ENCODE results near the gene TNFSF4.

The TNFSF4 gene

DNA sequence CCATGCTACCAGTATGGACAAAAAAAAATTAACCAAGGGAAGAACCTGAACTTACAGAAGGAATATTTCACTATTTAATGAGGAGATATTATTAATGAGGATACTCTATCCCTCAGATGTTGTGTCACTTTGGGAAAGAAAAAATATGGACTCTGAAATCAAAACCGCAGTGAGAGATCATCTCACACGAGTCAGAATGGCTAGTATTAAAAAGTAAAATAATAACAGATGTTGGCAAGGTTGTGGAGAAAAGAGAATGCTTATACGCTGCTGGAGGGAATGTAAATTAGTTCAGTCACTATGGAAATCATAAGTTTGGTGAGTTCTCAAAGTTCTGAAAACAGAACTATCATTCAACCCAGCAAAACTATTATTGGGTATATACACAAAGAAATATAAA, 30.9 kb downstream of the TNFSF4 start:
- TF ChIP-seq, protein P1, sequence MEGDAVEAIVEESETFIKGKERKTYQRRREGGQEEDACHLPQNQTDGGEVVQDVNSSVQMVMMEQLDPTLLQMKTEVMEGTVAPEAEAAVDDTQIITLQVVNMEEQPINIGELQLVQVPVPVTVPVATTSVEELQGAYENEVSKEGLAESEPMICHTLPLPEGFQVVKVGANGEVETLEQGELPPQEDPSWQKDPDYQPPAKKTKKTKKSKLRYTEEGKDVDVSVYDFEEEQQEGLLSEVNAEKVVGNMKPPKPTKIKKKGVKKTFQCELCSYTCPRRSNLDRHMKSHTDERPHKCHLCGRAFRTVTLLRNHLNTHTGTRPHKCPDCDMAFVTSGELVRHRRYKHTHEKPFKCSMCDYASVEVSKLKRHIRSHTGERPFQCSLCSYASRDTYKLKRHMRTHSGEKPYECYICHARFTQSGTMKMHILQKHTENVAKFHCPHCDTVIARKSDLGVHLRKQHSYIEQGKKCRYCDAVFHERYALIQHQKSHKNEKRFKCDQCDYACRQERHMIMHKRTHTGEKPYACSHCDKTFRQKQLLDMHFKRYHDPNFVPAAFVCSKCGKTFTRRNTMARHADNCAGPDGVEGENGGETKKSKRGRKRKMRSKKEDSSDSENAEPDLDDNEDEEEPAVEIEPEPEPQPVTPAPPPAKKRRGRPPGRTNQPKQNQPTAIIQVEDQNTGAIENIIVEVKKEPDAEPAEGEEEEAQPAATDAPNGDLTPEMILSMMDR (IDR thresholded peaks at IDR 0.05) = no peak
- Mint-ChIP-seq H3K4me1 (no peaks in the 10 kb centered on the region), H3K27ac (no peak overlapping the region), H3K27me3 (ENCODE audit: low read depth, poor library complexity) (no peaks in the 10 kb centered on the region), H3K4me3 (no peak overlapping the region), H3K36me3 (ENCODE audit: low read depth) (peaks cover 7% of the 10 kb centered on the region), H3K9me3 (peaks cover 40% of the 10 kb centered on the region)
- DNase-seq = no peak

- H3K4me1 Mint-ChIP-seq = no peaks in the 10 kb centered on the region
- no peak overlapping the region for H3K27ac Mint-ChIP-seq
- TF ChIP-seq, protein P1 (IDR thresholded peaks at IDR 0.05) = no peak
- peaks cover 7% of the 10 kb centered on the region for H3K36me3 Mint-ChIP-seq (ENCODE audit: low read depth)
- peaks cover 44% of the 10 kb centered on the region for H3K9me3 Mint-ChIP-seq
- no peaks in the 10 kb centered on the region for H3K27me3 Mint-ChIP-seq (ENCODE audit: low read depth, poor library complexity)
- no peak for DNase-seq
- no peak overlapping the region for H3K4me3 Mint-ChIP-seq
Observed at GRCh38 chr1:173175514-173176145, 31.5 kb downstream of the TNFSF4 start.

GRCh38 chr1:173173388-173173787, 33.7 kb downstream of the TNFSF4 start:
- no peaks in the 10 kb centered on the region for H3K27me3 Mint-ChIP-seq (ENCODE audit: low read depth, poor library complexity)
- DNase-seq = no peak
- H3K27ac Mint-ChIP-seq = no peak overlapping the region
- H3K36me3 Mint-ChIP-seq (ENCODE audit: low read depth) = peaks cover 7% of the 10 kb centered on the region
- H3K9me3 Mint-ChIP-seq = peaks cover 44% of the 10 kb centered on the region
- TF ChIP-seq, protein P1 (IDR thresholded peaks at IDR 0.05) = no peak
- H3K4me3 Mint-ChIP-seq = no peak overlapping the region
- no peaks in the 10 kb centered on the region for H3K4me1 Mint-ChIP-seq

DNA sequence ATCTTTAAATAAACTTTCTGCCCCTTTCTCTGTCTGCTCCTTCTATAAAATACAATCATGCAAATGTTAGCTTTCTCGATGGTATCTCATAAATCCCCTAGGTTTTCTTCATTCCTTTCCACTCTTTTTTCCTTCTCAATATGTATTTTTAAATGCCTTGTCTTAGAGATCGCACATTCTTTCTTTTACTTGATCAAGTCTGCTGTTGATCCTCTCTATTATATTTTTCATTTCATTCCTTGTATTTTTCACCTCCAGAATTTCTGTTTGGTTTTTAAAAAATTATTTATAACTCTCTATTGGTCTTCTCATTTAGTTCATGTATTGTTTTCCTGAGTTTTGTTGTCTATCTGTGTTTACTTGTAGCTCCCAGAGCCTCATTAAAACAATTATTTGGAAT, 36.0 kb downstream of the TNFSF4 start:
- TF ChIP-seq, protein P1 (IDR thresholded peaks at IDR 0.05) = no peak
- H3K36me3 Mint-ChIP-seq (ENCODE audit: low read depth) = peaks cover 7% of the 10 kb centered on the region
- H3K4me1 Mint-ChIP-seq = no peaks in the 10 kb centered on the region
- no peak overlapping the region for H3K4me3 Mint-ChIP-seq
- no peak overlapping the region for H3K27ac Mint-ChIP-seq
- H3K27me3 Mint-ChIP-seq (ENCODE audit: low read depth, poor library complexity) = no peaks in the 10 kb centered on the region
- H3K9me3 Mint-ChIP-seq = peaks cover 44% of the 10 kb centered on the region
- no peak for DNase-seq

GRCh38 chr1:173168941-173169340, 38.2 kb downstream of the TNFSF4 start:
- no peaks in the 10 kb centered on the region for H3K27me3 Mint-ChIP-seq (ENCODE audit: low read depth, poor library complexity)

DNA sequence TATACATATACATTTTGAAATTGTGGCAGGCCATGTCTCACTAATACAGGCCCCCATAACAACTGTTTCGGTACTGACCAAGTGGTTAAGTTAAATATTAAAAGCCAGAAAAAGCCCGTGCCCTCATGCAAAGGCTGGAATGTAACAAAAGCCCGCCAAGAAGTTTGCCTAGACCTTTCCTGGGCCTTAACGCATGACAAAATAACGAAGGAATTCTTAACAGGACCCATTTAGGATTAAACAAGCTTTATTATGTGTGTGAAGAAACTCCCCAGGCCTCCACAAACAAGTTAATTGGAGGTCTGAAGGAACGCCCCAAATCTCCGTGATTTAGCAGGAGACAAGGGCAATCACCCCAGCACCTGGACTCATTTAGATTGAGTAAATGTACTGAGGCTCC, 42.4 kb downstream of the TNFSF4 start:
- Mint-ChIP-seq H3K4me3 (no peak overlapping the region), H3K27me3 (ENCODE audit: low read depth, poor library complexity) (no peaks in the 10 kb centered on the region), H3K36me3 (ENCODE audit: low read depth) (no peaks in the 10 kb centered on the region), H3K27ac (no peak overlapping the region), H3K4me1 (no peaks in the 10 kb centered on the region), H3K9me3 (no peaks in the 10 kb centered on the region)
- TF ChIP-seq, protein P1 (IDR thresholded peaks at IDR 0.05) = no peak
- DNase-seq = no peak

More at GRCh38 chr1:173168941-173169340, 38.2 kb downstream of the TNFSF4 start:
- Mint-ChIP-seq H3K36me3 (ENCODE audit: low read depth) (peaks cover 2% of the 10 kb centered on the region), H3K9me3 (peaks cover 28% of the 10 kb centered on the region), H3K4me1 (no peaks in the 10 kb centered on the region), H3K4me3 (no peak overlapping the region), H3K27ac (no peak overlapping the region)
- no peak for DNase-seq
- TF ChIP-seq, protein P1 (IDR thresholded peaks at IDR 0.05) = no peak
